Measurements from ENCODE around the gene CACHD1.

- no peak for TF ChIP-seq CTCF (conservative IDR thresholded peaks at IDR 0.05; ENCODE audit: low read length)
- no peak for TF ChIP-seq EZH2phosphoT487 (IDR thresholded peaks at IDR 0.05; ENCODE audit: borderline replicate concordance, low read depth, low read length)
Measured at GRCh38 chr1:64624808-64625207, 154.9 kb downstream of the CACHD1 start.
